Measurements from ENCODE around the gene SETSIP.
"Not testable (repeated sequence)": the region's sequence is repeated elsewhere in the genome, so short reads cannot be mapped to it uniquely, and the experiment has no call there.

The SETSIP gene

GRCh38 chr1:92045766-92046495 lies 29.3 kb downstream of the SETSIP start:
- no peak for DNase-seq

- no peak for DNase-seq
Observed at GRCh38 chr1:92043621-92044020, 31.6 kb downstream of the SETSIP start.

- DNase-seq, result no peak
Observed at GRCh38 chr1:92040971-92041370, 34.2 kb downstream of the SETSIP start.

GRCh38 chr1:92038695-92039346 lies 36.4 kb downstream of the SETSIP start:
- DNase-seq, result no peak

GRCh38 chr1:92037400-92037799 lies 37.8 kb downstream of the SETSIP start:
- DNase-seq, result no peak

GRCh38 chr1:92031281-92032110 lies 43.7 kb downstream of the SETSIP start:
- DNase-seq, result no peak

- DNase-seq, result no peak
Observed at GRCh38 chr1:92030656-92031107, 44.5 kb downstream of the SETSIP start.

GRCh38 chr1:92029241-92029922 lies 45.8 kb downstream of the SETSIP start:
- DNase-seq, result no peak

GRCh38 chr1:92026806-92027205 lies 48.4 kb downstream of the SETSIP start:
- no peak for DNase-seq

- not testable (repeated sequence) for DNase-seq
Observed at GRCh38 chr1:92026042-92026441, 49.2 kb downstream of the SETSIP start.
